ENCODE data around the gene PLBD1.

The PLBD1 gene

DNA sequence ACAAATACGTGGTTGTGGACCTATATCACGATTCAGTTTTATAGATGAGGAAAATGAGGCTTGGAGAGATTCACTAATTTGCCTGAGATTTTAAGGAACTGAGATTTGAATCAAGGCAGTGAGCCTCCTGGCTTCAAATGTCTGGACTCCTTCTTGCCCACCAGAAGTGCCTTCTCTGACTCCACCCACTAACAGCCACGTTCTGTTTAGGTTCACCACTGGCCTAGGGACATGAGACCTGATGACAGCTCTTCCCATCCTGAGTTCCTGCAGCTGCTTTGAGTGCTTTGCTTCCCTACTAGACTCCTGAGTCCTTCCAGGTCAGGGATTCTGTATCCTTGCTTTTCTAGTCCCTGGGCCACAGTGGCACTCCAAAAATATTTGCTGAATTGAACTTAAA, 57.1 kb downstream of the PLBD1 start:
- no peak for DNase-seq (ENCODE audit: low spot score)
- Histone ChIP-seq H3K27ac (no peak overlapping the region), H3K4me3 (no peak overlapping the region)
- TF ChIP-seq, protein P1, sequence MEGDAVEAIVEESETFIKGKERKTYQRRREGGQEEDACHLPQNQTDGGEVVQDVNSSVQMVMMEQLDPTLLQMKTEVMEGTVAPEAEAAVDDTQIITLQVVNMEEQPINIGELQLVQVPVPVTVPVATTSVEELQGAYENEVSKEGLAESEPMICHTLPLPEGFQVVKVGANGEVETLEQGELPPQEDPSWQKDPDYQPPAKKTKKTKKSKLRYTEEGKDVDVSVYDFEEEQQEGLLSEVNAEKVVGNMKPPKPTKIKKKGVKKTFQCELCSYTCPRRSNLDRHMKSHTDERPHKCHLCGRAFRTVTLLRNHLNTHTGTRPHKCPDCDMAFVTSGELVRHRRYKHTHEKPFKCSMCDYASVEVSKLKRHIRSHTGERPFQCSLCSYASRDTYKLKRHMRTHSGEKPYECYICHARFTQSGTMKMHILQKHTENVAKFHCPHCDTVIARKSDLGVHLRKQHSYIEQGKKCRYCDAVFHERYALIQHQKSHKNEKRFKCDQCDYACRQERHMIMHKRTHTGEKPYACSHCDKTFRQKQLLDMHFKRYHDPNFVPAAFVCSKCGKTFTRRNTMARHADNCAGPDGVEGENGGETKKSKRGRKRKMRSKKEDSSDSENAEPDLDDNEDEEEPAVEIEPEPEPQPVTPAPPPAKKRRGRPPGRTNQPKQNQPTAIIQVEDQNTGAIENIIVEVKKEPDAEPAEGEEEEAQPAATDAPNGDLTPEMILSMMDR (IDR thresholded peaks at IDR 0.05), result no peak

DNA sequence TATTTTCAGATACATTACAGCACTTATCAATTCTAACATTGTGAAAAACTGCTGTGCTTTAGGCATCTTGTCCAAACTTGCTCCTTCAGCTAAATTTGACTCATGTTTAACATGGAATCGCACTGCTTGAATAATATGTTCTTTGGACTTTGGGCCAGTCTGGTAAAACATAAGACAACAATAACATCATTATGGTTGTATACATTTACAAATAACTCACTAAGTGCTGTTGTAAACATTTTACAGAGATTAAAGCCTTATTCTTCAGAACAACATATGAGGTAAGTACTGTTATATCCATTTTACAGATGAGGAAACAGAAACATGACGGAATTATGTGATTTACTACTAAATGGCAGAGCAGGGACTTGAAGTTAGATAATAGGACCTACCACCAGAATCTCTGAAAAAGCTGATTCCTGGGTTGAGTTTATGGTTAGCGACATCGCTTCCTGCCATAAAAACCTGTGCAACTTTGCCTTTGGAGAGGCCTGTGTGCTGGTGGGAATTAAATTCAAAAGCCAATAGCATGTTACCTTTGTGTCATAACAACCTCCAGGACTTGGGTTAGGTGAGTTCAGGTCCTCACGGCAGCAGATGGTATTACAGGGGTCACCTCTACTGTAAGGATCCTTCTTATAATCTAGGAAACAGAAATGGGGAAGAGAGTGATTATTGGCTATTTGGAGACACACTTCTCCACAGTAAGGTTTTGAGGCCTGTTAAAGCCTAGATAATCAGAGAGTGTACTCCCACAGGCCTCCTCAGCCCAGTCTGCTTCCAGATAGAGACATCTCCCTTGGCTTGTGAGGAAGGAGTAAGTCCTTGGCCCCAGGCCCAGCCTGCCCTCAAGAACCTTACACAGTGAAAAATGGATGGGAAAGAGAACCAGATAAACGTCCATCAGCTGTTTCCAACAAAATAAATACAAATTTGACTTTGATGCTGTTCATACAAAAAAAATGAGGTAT, 61.8 kb downstream of the PLBD1 start:
- TF ChIP-seq, protein P1 (IDR thresholded peaks at IDR 0.05), result no peak
- no peak for DNase-seq (ENCODE audit: low spot score)
- Histone ChIP-seq H3K4me3 (no peak overlapping the region), H3K27ac (no peak overlapping the region)

DNA sequence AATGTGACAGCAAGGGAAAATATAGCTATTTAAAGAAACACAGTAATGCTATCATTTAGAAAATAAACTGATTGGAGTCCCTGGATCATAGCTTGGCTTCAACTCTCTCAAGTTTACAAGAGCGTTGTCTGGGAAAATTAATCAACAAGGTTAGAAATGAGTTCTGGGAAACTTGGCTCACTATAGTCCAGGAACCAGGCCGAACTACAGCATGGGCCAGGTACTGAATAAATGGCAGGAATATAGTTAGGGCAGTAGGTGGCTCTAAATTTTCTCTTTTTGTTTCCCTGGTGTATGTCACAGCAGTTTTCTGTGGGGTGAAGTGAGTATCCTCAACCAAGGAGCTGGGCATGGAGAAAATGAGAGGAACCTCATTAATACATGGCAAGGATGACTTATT, 72.4 kb downstream of the PLBD1 start:
- H3K4me3 ChIP-seq, result no peak overlapping the region
- TF ChIP-seq, protein P1 (IDR thresholded peaks at IDR 0.05), result no peak
- H3K27ac ChIP-seq, result no peak overlapping the region
- no peak for DNase-seq (ENCODE audit: low spot score)

DNA sequence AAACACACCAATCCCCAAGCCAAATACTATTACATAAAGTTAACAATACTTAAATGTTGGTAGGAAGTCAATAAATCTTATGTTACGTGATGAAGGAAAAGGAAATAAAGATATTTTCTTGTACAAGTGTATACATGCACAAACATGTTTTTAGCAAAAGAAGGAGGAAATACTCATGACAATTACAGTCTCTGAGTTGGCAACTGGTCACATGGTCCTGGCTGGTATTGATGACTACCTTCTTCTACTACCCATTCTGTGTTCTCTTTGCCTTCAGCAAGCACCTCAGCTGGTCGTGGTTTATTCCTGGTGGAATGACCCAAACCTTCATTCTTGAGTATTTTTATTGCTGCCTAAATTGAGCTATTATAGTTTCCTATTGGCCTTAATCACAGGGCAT, 84.8 kb downstream of the PLBD1 start:
- TF ChIP-seq, protein P1 (IDR thresholded peaks at IDR 0.05), result no peak
- H3K4me3 ChIP-seq, result no peak overlapping the region
- H3K27ac ChIP-seq, result no peak overlapping the region
- DNase-seq (ENCODE audit: low spot score), result no peak

DNA sequence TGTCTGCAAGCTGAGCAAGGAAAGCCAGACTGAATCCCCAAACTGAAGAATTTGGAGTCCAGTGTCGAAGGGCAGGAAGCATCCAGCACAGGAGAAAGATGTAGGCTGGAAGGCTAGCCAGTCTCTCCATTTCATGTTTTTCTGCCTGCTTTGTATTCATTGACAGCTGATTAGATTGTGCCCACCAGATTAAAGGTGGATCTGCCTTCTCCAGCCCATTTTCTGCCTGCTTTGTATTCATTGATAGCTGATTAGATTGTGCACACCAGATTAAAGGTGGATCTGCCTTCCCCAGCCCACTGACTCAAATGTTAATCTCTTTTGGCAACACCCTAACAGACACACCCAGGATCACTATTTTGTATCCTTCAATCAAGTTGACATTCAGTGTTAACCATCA, 85.3 kb downstream of the PLBD1 start:
- no peak overlapping the region for H3K27ac ChIP-seq
- DNase-seq (ENCODE audit: low spot score), result no peak
- H3K4me3 ChIP-seq, result no peak overlapping the region
- TF ChIP-seq, protein P1 (IDR thresholded peaks at IDR 0.05), result no peak

DNA sequence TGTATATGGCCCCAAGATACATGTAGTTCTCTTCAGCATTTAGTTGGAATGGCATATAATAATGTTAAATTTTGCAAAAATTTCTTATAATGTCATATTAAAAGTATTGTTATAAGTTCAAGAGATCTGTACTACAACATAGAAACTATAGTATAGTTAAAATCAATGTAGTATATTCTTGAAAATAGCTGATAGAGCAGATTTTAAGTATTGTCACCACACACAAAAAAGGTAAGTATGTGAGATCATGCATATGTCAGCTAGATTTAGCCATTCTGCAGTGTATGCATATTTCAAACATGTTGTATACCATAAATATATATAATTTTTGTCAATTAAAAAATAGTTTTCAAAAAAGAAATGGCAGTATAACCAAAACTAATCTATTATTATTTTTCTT, 86.5 kb downstream of the PLBD1 start:
- DNase-seq (ENCODE audit: low spot score), result no peak
- H3K27ac ChIP-seq, result no peak overlapping the region
- no peak overlapping the region for H3K4me3 ChIP-seq
- TF ChIP-seq, protein P1 (IDR thresholded peaks at IDR 0.05), result no peak

DNA sequence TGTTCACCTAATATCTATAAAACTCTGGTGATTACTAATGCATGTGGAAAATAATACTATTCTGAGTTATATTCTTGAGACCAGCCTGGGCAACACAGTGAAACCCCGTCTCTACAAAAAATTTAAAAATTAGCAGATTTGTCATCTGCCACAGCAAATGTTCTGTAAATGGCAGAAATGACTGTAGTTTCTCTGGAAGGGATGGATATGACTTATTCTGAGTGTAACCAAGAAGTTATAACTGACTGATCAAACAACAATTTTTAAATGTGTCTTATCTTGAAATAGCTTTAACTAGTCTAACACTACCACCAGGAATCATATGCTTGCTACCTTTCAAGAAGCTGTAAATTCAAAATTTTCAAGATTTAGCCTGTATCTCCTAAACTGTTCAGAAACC, 88.7 kb downstream of the PLBD1 start:
- no peak overlapping the region for H3K4me3 ChIP-seq
- DNase-seq (ENCODE audit: low spot score), result no peak
- TF ChIP-seq, protein P1 (IDR thresholded peaks at IDR 0.05), result no peak
- H3K27ac ChIP-seq, result no peak overlapping the region

All from coronary artery (tissue), 2 donors.